Mesenchymal stem cell (in vitro differentiated cells and primary cell): ENCODE results near the gene FGFBP3.
"Not testable (repeated sequence)": the region's sequence is repeated elsewhere in the genome, so short reads cannot be mapped to it uniquely, and the experiment has no call there.

Experiments used
- DNase-seq: peaks from one replicate; pipeline ENCODE4 v3.0.0-alpha.2; 2013
- H2AFZ ChIP-seq: one replicate; pipeline ENCODE4 v1.6.1; 2013; ENCODE audit warnings: low read depth, mild to moderate bottlenecking, control low read depth, inconsistent platforms, low read length, moderate library complexity
- H2AK5ac ChIP-seq: 2 replicates; pipeline ENCODE4 v1.6.1; 2013; ENCODE audit warnings: low read length, moderate library complexity, mild to moderate bottlenecking, inconsistent platforms; ENCODE audit not compliant: severe bottlenecking
- H2BK120ac ChIP-seq: one replicate; pipeline ENCODE4 v1.6.1; 2013; ENCODE audit warnings: low read depth, mild to moderate bottlenecking, inconsistent platforms, low read length, moderate library complexity
- H2BK12ac ChIP-seq, 2 experiments: one replicate each; pipeline ENCODE4 v1.6.1; 2013; ENCODE audit warnings: inconsistent platforms in 2 of 2, low read length in 2 of 2, mild to moderate bottlenecking in 2 of 2, moderate library complexity in 2 of 2, control low read depth in 1 of 2
- H2BK15ac ChIP-seq: one replicate; pipeline ENCODE4 v1.6.1; 2013; ENCODE audit warnings: mild to moderate bottlenecking, low read depth, inconsistent platforms; ENCODE audit not compliant: poor library complexity, severe bottlenecking
- H2BK5ac ChIP-seq: 2 replicates; pipeline ENCODE4 v1.6.1; 2013; ENCODE audit warnings: low read depth, mild to moderate bottlenecking, low read length, control low read depth, inconsistent platforms; ENCODE audit not compliant: poor library complexity, severe bottlenecking
- H3K14ac ChIP-seq, 2 experiments: one replicate each; pipeline ENCODE4 v1.6.1; 2013; ENCODE audit warnings: inconsistent platforms in 2 of 2, low read length in 2 of 2, control low read depth in 1 of 2, mild to moderate bottlenecking in 1 of 2, moderate library complexity in 1 of 2
- H3K18ac ChIP-seq, 2 experiments: one replicate each; pipeline ENCODE4 v1.6.1; 2013; ENCODE audit warnings: inconsistent platforms in 2 of 2, low read length in 2 of 2, control low read depth in 1 of 2, low read depth in 1 of 2, mild to moderate bottlenecking in 1 of 2
- H3K23ac ChIP-seq, 2 experiments: one replicate each; pipeline ENCODE4 v1.6.1; 2013; ENCODE audit warnings: inconsistent platforms in 2 of 2, low read length in 2 of 2, mild to moderate bottlenecking in 2 of 2, moderate library complexity in 2 of 2, control low read depth in 1 of 2
- H3K27ac ChIP-seq: 2 replicates; pipeline ENCODE4 v1.5.1; 2013; ENCODE audit warnings: mild to moderate bottlenecking, moderate library complexity, low read length, control low read depth, inconsistent platforms; ENCODE audit not compliant: poor library complexity, severe bottlenecking
- H3K27me3 ChIP-seq, 2 experiments: 2 replicates each; pipeline versions ENCODE4 v1.6.1 to v1.7.0; 2013; ENCODE audit warnings: low read length in 2 of 2, mild to moderate bottlenecking in 2 of 2, moderate library complexity in 2 of 2, control low read depth in 1 of 2, inconsistent platforms in 1 of 2; ENCODE audit not compliant: control insufficient read depth in 1 of 2, insufficient read depth in 1 of 2
- H3K36me3 ChIP-seq, 2 experiments: 2 replicates each; pipeline versions ENCODE4 v1.6.1 to v1.7.0; 2013; ENCODE audit warnings: low read length in 2 of 2, control low read depth in 1 of 2, inconsistent platforms in 1 of 2, low read depth in 1 of 2, mild to moderate bottlenecking in 1 of 2; ENCODE audit not compliant: insufficient read depth in 2 of 2, control insufficient read depth in 1 of 2
- H3K4ac ChIP-seq, 2 experiments: one replicate each; pipeline ENCODE4 v1.6.1; 2013; ENCODE audit warnings: inconsistent platforms in 2 of 2, low read length in 2 of 2, mild to moderate bottlenecking in 2 of 2, moderate library complexity in 2 of 2, control low read depth in 1 of 2, low read depth in 1 of 2
- H3K4me1 ChIP-seq: 2 replicates; pipeline ENCODE4 v1.6.1; 2013; ENCODE audit warnings: low read depth, low read length, control low read depth; ENCODE audit not compliant: control insufficient read depth, insufficient read depth
- H3K4me2 ChIP-seq: 2 replicates; pipeline ENCODE4 v1.6.1; 2013; ENCODE audit warnings: low read length, mild to moderate bottlenecking, inconsistent platforms; ENCODE audit not compliant: poor library complexity, severe bottlenecking
- H3K4me3 ChIP-seq, 2 experiments: 2 replicates each; pipeline versions ENCODE4 v1.5.1 to v1.7.0; 2013; ENCODE audit warnings: low read length in 2 of 2, mild to moderate bottlenecking in 2 of 2, control low read depth in 1 of 2, low read depth in 1 of 2; ENCODE audit not compliant: insufficient read depth in 1 of 2
- H3K79me1 ChIP-seq: replicated peaks from 2 replicates; pipeline ENCODE4 v1.6.1; 2013; ENCODE audit warnings: mild to moderate bottlenecking, control low read depth, low read length, inconsistent platforms; ENCODE audit not compliant: poor library complexity, severe bottlenecking
- H3K9ac ChIP-seq: 2 replicates; pipeline ENCODE4 v1.7.0; 2013; ENCODE audit warnings: mild to moderate bottlenecking, low read length, moderate library complexity
- H3K9me3 ChIP-seq: 2 replicates; pipeline ENCODE4 v1.7.0; 2013; ENCODE audit warnings: mild to moderate bottlenecking, low read length; ENCODE audit not compliant: control insufficient read depth
- H4K8ac ChIP-seq: one replicate; pipeline ENCODE4 v1.6.1; 2013; ENCODE audit warnings: inconsistent platforms, mild to moderate bottlenecking, low read length, moderate library complexity
- H4K91ac ChIP-seq: one replicate; pipeline ENCODE4 v1.6.1; 2013; ENCODE audit warnings: mild to moderate bottlenecking, low read length, inconsistent platforms
- WGBS: methylation state at CpG from one replicate; pipeline ENCODE4 v1.1.7; 2013; ENCODE audit warnings: mixed read lengths; 5-methylcytosine and 5-hydroxymethylcytosine counted together

Gene FGFBP3

GRCh38 chr10:91901784-91902677 is 7.3 kb downstream of the FGFBP3 start:
- H3K23ac ChIP-seq = no peak overlapping the region
- no peaks in the 10 kb centered on the region for H3K27me3 ChIP-seq
- no peak overlapping the region for H2AFZ ChIP-seq
- H4K91ac ChIP-seq = peak overlapping the region; percentile 27
- no peaks in the 10 kb centered on the region for H3K79me1 ChIP-seq
- H3K14ac ChIP-seq = no peak overlapping the region
- no peak overlapping the region for H3K4me2 ChIP-seq
- H3K4me1 ChIP-seq = peaks cover 3% of the 10 kb centered on the region
- H3K9ac ChIP-seq = peak overlapping the region; percentile 65
- H2BK5ac ChIP-seq = no peak overlapping the region
- H3K27ac ChIP-seq = peak overlapping the region; percentile 74
- no peaks in the 10 kb centered on the region for H3K36me3 ChIP-seq
- H2BK15ac ChIP-seq = no peak overlapping the region
- no peak overlapping the region for H2AK5ac ChIP-seq
- H3K18ac ChIP-seq = peak overlapping the region in 1 of 2 experiments; percentile 43
- no peak overlapping the region for H2BK120ac ChIP-seq
- peak; percentile 96 for DNase-seq
- peak overlapping the region in 1 of 2 experiments; percentile 82 for H3K4ac ChIP-seq
- H4K8ac ChIP-seq = no peak overlapping the region
- no peaks in the 10 kb centered on the region for H3K9me3 ChIP-seq
- H2BK12ac ChIP-seq = no peak overlapping the region
- H3K4me3 ChIP-seq = no peak overlapping the region
- 0% methylated on average over 2 of the region's 2 CpGs for WGBS

GRCh38 chr10:91897421-91897820 is 11.9 kb downstream of the FGFBP3 start:
- no peak overlapping the region for H3K4me2 ChIP-seq
- no peak overlapping the region for H3K18ac ChIP-seq
- H3K14ac ChIP-seq = no peak overlapping the region
- no peak overlapping the region for H2AFZ ChIP-seq
- H3K79me1 ChIP-seq = no peaks in the 10 kb centered on the region
- no peak overlapping the region for H3K27ac ChIP-seq
- no peak overlapping the region for H3K4ac ChIP-seq
- no peak overlapping the region for H4K8ac ChIP-seq
- no peak overlapping the region for H2AK5ac ChIP-seq
- H3K4me3 ChIP-seq = no peak overlapping the region
- WGBS = 78% methylated on average over 8 of the region's 8 CpGs
- H3K36me3 ChIP-seq = no peaks in the 10 kb centered on the region
- no peak for DNase-seq
- no peak overlapping the region for H3K9ac ChIP-seq
- no peak overlapping the region for H2BK12ac ChIP-seq
- H3K4me1 ChIP-seq = no peaks in the 10 kb centered on the region
- H3K27me3 ChIP-seq = no peaks in the 10 kb centered on the region
- no peak overlapping the region for H2BK5ac ChIP-seq
- H2BK120ac ChIP-seq = no peak overlapping the region
- H4K91ac ChIP-seq = no peak overlapping the region
- H3K9me3 ChIP-seq = no peaks in the 10 kb centered on the region
- H2BK15ac ChIP-seq = no peak overlapping the region
- no peak overlapping the region for H3K23ac ChIP-seq

- H3K36me3 ChIP-seq = no peaks in the 10 kb centered on the region
- H3K9ac ChIP-seq = no peak overlapping the region
- H2BK120ac ChIP-seq = no peak overlapping the region
- no peak overlapping the region for H2BK5ac ChIP-seq
- no peaks in the 10 kb centered on the region for H3K79me1 ChIP-seq
- no peak overlapping the region for H2BK15ac ChIP-seq
- H3K14ac ChIP-seq = no peak overlapping the region
- no peak for DNase-seq
- no peak overlapping the region for H3K4me2 ChIP-seq
- no peak overlapping the region for H3K23ac ChIP-seq
- no peak overlapping the region for H4K8ac ChIP-seq
- H3K4me3 ChIP-seq = no peak overlapping the region
- peaks cover 2% of the 10 kb centered on the region for H3K4me1 ChIP-seq
- no peaks in the 10 kb centered on the region for H3K27me3 ChIP-seq
- no peak overlapping the region for H3K4ac ChIP-seq
- no peak overlapping the region for H3K27ac ChIP-seq
- H3K9me3 ChIP-seq = no peaks in the 10 kb centered on the region
- WGBS = 98% methylated on average over 3 of the region's 3 CpGs
- H4K91ac ChIP-seq = no peak overlapping the region
- no peak overlapping the region for H3K18ac ChIP-seq
- H2BK12ac ChIP-seq = no peak overlapping the region
- no peak overlapping the region for H2AFZ ChIP-seq
- no peak overlapping the region for H2AK5ac ChIP-seq
Measured at GRCh38 chr10:91896212-91896756, 13.0 kb downstream of the FGFBP3 start.

GRCh38 chr10:91894261-91894685 is 15.0 kb downstream of the FGFBP3 start:
- not testable (repeated sequence) for H2BK120ac ChIP-seq, H3K23ac ChIP-seq, H3K36me3 ChIP-seq, H3K27ac ChIP-seq, H3K4me2 ChIP-seq, H3K4me1 ChIP-seq, H4K91ac ChIP-seq, H2BK15ac ChIP-seq, H3K4ac ChIP-seq, H2BK12ac ChIP-seq, H3K14ac ChIP-seq, H2BK5ac ChIP-seq, H3K79me1 ChIP-seq, H3K18ac ChIP-seq, H3K27me3 ChIP-seq, H2AFZ ChIP-seq, H3K9me3 ChIP-seq, DNase-seq, H3K9ac ChIP-seq, H2AK5ac ChIP-seq, H4K8ac ChIP-seq, H3K4me3 ChIP-seq
- WGBS = 92% methylated on average over 10 of the region's 14 CpGs
